Mammary epithelial cell (primary cell): Measurements from ENCODE around the gene STAC3.

Source experiments
- CTCF ChIP-seq, 2 donors: IDR thresholded peaks in 1 of 2; conservative IDR thresholded peaks in 1 of 2; 2 replicates each; pipeline ENCODE4 v1.5.1; 2011 to 2012; ENCODE audit warnings: inconsistent platforms in 2 of 2, low read length in 2 of 2, mild to moderate bottlenecking in 2 of 2, control low read depth in 1 of 2, low read depth in 1 of 2; ENCODE audit not compliant: insufficient read depth in 1 of 2; ENCODE audit errors: extremely low read depth in 1 of 2
- EZH2 ChIP-seq: IDR thresholded peaks from 2 replicates; pipeline ENCODE4 v1.6.1; 2012; ENCODE audit warnings: low read length, inconsistent platforms, borderline replicate concordance

- TF ChIP-seq CTCF (conservative IDR thresholded peaks at IDR 0.05 in 1 of 2, IDR thresholded peaks at IDR 0.05 in 1 of 2; ENCODE audit: extremely low read depth in 1 of 2, insufficient read depth in 1 of 2, low read depth in 1 of 2, low read length in 2 of 2) (no peak), EZH2 (no peak)
Observed at GRCh38 chr12:57234233-57234570, 16.8 kb downstream of the STAC3 start.
